Activated CD8-positive, alpha-beta T cell treated with anti-CD3 and anti-CD28 coated beads for 36 hours (primary cell): ENCODE results near the gene CCDC7. TPM values are rescaled to one million over a fixed set of nuclear protein-coding genes. Genes with fewer than 3 reads are reported as not detected.

Experiments
- ATAC-seq: fragments of 200-7000 bp; cut with Tn5 transposase; one replicate; pipeline ENCODE4 v1.10.0; 2021; ENCODE audit warnings: mild to moderate bottlenecking, moderate library complexity
- CTCF ChIA-PET: fragments of 350-600 bp; sonication (Branson Sonifier 250); formaldehyde crosslinking; loops from one replicate; lab custom pipeline; 2021; ENCODE audit warnings: antibody characterized with exemption; lab: Charles Lee
- POLR2A ChIA-PET: fragments of 350-600 bp; sonication (Branson Sonifier 250); formaldehyde crosslinking; loops from one replicate; lab custom pipeline; 2021; ENCODE audit warnings: antibody characterized with exemption; lab: Charles Lee
- DNase-seq: peaks from one replicate; pipeline ENCODE4 v3.0.0-alpha.2; 2020
- H3K27ac Mint-ChIP-seq: one replicate; pipeline ENCODE4 v1.8.0; 2021; ENCODE audit warnings: mild to moderate bottlenecking, mixed read lengths
- H3K27me3 Mint-ChIP-seq: one replicate; pipeline ENCODE4 v1.8.0; 2021; ENCODE audit warnings: mixed read lengths
- H3K36me3 Mint-ChIP-seq: one replicate; pipeline ENCODE4 v1.8.0; 2021; ENCODE audit warnings: low read depth, mixed read lengths
- H3K4me1 Mint-ChIP-seq: one replicate; pipeline ENCODE4 v1.8.0; 2021; ENCODE audit warnings: low read depth, mixed read lengths
- H3K4me3 Mint-ChIP-seq: one replicate; pipeline ENCODE4 v1.8.0; 2021; ENCODE audit warnings: mild to moderate bottlenecking, moderate library complexity, mixed read lengths
- H3K9me3 Mint-ChIP-seq: one replicate; pipeline ENCODE4 v1.8.0; 2021; ENCODE audit warnings: mixed read lengths
- CTCF ChIP-seq: fragments of 200-600 bp; IDR thresholded peaks from one replicate; pipeline ENCODE4 v1.8.0; 2022; ENCODE audit warnings: antibody characterized with exemption, mild to moderate bottlenecking
- intact Hi-C: fragments of 100-400 bp; cut with micrococcal nuclease; formaldehyde crosslinking; loops from one replicate; pipeline ENCODE4 v1.10.0; 2022
- total RNA-seq, 2 experiments: library from RNA; stranded (reverse); gene quantifications; one replicate each; pipeline ENCODE4 v1.2.3, GENCODE V29; 2021

CCDC7 gene
- total RNA-seq, 2 experiments from 2014 or later = 5.5 to 10.4 TPM

GRCh38 chr10:32923849-32924248 is 477.9 kb downstream of the CCDC7 start:
- Mint-ChIP-seq H3K9me3 (no peaks in the 10 kb centered on the region), H3K36me3 (peaks cover 49% of the 10 kb centered on the region), H3K4me1 (peaks cover 9% of the 10 kb centered on the region), H3K4me3 (no peak overlapping the region), H3K27me3 (no peaks in the 10 kb centered on the region), H3K27ac (no peak overlapping the region)
- POLR2A ChIA-PET = no interaction called here
- TF ChIP-seq CTCF = no peak
- no peak for ATAC-seq
- DNase-seq = no peak
- intact Hi-C loops = no loop called here
- CTCF ChIA-PET = interaction anchor here (0.6 kb wide), 1 partner anchor 85 kb away, joined by 3 read pairs; no protein-coding TSS in a partner anchor

Other genes starting within 250 kb of the CCDC7 start
- gene EPC1, start 99.0 kb upstream of the CCDC7 start, total RNA-seq = 10 to 100 TPM; 33.0 to 33.9 TPM